Measurements from ENCODE around the gene OR8B12. TPM values are rescaled to one million over a fixed set of nuclear protein-coding genes. Genes with fewer than 3 reads are reported as not detected.

The OR8B12 gene
- total RNA-seq, 1 experiment from 2014 or later = not detected

- Histone ChIP-seq H3K27ac (ENCODE audit: low read depth, low read length) (no peak overlapping the region), H3K4me3 (replicated peaks in 1 of 2; ENCODE audit: low read depth in 1 of 2, low read length in 2 of 2) (no peak overlapping the region), H3K36me3 (ENCODE audit: control insufficient read depth in 1 of 2, insufficient read depth in 2 of 2, low read length in 2 of 2) (no peaks in the 10 kb centered on the region), H4K20me1 (ENCODE audit: insufficient read depth) (no peaks in the 10 kb centered on the region), H3K27me3 (ENCODE audit: insufficient read depth, low read length) (peaks cover 23% of the 10 kb centered on the region), H3K9ac (ENCODE audit: low read length) (no peak overlapping the region), H3K4me2 (ENCODE audit: low read length) (no peak overlapping the region), H2AFZ (ENCODE audit: low read depth, low read length, poor library complexity, severe bottlenecking) (no peak overlapping the region), H3K79me2 (ENCODE audit: insufficient read depth, low read length) (no peaks in the 10 kb centered on the region), H3K4me1 (ENCODE audit: control insufficient read depth in 1 of 2, insufficient read depth in 2 of 2, low read length in 2 of 2) (no peaks in the 10 kb centered on the region), H3K9me3 (ENCODE audit: control insufficient read depth in 1 of 2, insufficient read depth in 1 of 2, low read depth in 1 of 2, low read length in 2 of 2) (no peaks in the 10 kb centered on the region), H3K9me2 (ENCODE audit: insufficient read depth) (no peaks in the 10 kb centered on the region)
- ChIA-PET POLR2A (no interaction called here), CTCF (interaction anchor here (1.3 kb wide), 1 partner anchor 16 kb away, joined by 3 read pairs; no protein-coding TSS in a partner anchor), RAD21 (ENCODE audit: low non-redundant PET in 1 of 2, low total read pairs in 2 of 2, uncharacterized antibody in 2 of 2, unreplicated experiment in 2 of 2) (no interaction called here)
- ATAC-seq (no peak), DNase-seq (ENCODE audit: low read depth, low spot score) (no peak)
- intact Hi-C loops (cut with micrococcal nuclease) = no loop called here
- BruUV-seq (replicated peaks) = no TSS peak
- TF ChIP-seq EZH2 (IDR thresholded peaks at IDR 0.05) (no peak), CEBPB (IDR thresholded peaks at IDR 0.05; ENCODE audit: low read depth) (0 out of 2 replicates have a peak, but pooled peaks have one; percentile 23)
Observed at GRCh38 chr11:124551987-124552386, 8.5 kb upstream of the OR8B12 start.

- Histone ChIP-seq H4K20me1 (ENCODE audit: insufficient read depth) (no peaks in the 10 kb centered on the region), H3K9me3 (ENCODE audit: control insufficient read depth in 1 of 2, insufficient read depth in 1 of 2, low read depth in 1 of 2, low read length in 2 of 2) (no peaks in the 10 kb centered on the region), H3K4me2 (ENCODE audit: low read length) (no peak overlapping the region), H3K79me2 (ENCODE audit: insufficient read depth, low read length) (no peaks in the 10 kb centered on the region), H3K36me3 (ENCODE audit: control insufficient read depth in 1 of 2, insufficient read depth in 2 of 2, low read length in 2 of 2) (no peaks in the 10 kb centered on the region), H3K27ac (ENCODE audit: low read depth, low read length) (no peak overlapping the region), H3K4me1 (ENCODE audit: control insufficient read depth in 1 of 2, insufficient read depth in 2 of 2, low read length in 2 of 2) (no peaks in the 10 kb centered on the region), H3K27me3 (ENCODE audit: insufficient read depth, low read length) (peaks cover 17% of the 10 kb centered on the region), H3K9ac (ENCODE audit: low read length) (no peak overlapping the region), H3K9me2 (ENCODE audit: insufficient read depth) (no peaks in the 10 kb centered on the region), H2AFZ (ENCODE audit: low read depth, low read length, poor library complexity, severe bottlenecking) (no peak overlapping the region), H3K4me3 (replicated peaks in 1 of 2; ENCODE audit: low read depth in 1 of 2, low read length in 2 of 2) (no peak overlapping the region)
- DNase-seq (ENCODE audit: low read depth, low spot score) (no peak), ATAC-seq (peak; percentile 46; the same call in 1 of the 2 replicates)
- TF ChIP-seq MAX (IDR thresholded peaks at IDR 0.05) (no peak), CTCF (IDR thresholded peaks at IDR 0.05 in 2 of 3, conservative IDR thresholded peaks at IDR 0.05 in 1 of 3; ENCODE audit: borderline replicate concordance in 1 of 3, insufficient read depth in 1 of 3, low read depth in 2 of 3, low read length in 2 of 3) (0 out of 6 replicates have a peak, but pooled peaks of 1 of the 3 experiments have one; percentile 11)
- CTCF ChIA-PET = interaction anchor here (1.3 kb wide), 1 partner anchor 15 kb away, joined by 3 read pairs; no protein-coding TSS in a partner anchor
- RAD21 ChIA-PET (ENCODE audit: low non-redundant PET in 1 of 2, low total read pairs in 2 of 2, uncharacterized antibody in 2 of 2, unreplicated experiment in 2 of 2) = no interaction called here
- intact Hi-C loops (cut with micrococcal nuclease) = no loop called here
- POLR2A ChIA-PET = no interaction called here
- BruUV-seq (replicated peaks) = no TSS peak
Observed at GRCh38 chr11:124551189-124551588, 7.7 kb upstream of the OR8B12 start.

Data from HCT116 (cell line).